LNCAP (cell line): ENCODE measurements around the gene RGS7BP.
A peak's percentile ranks its signal among the peaks of the same experiment; 100 is the strongest.

Experiments used
- CTCF ChIP-seq: fragments of 450-650 bp; IDR thresholded peaks from 2 replicates; pipeline ENCODE4 v1.5.1; 2017; ENCODE audit warnings: mild to moderate bottlenecking

Gene RGS7BP

GRCh38 chr5:64505769-64506566 is at the start of gene RGS7BP:
RGS7BP (plus strand) TSS chr5:64506015; CDS start chr5:64506625, 610 bp downstream.
- TF ChIP-seq CTCF, result peak; percentile 52; the same call in 1 of the 2 replicates

DNA sequence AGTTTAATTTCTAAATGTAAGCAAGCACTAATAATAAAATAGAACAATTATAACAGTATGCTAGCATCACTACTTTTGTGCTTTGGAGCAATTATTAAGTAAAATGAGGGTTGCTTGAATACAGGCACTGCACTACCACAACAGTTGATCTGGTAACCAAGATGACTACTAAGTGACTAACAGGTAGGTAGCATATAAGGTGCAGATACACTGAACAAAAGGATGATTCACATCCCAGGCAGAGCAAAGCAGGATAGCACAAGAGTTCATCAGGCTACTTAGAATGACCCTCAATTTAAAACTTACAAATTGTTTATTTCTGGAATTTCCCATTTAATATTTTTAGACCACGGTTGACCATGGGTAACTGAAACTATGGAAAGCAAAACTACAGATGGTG is 48.0 kb upstream of the RGS7BP start:
- TF ChIP-seq CTCF, result no peak

GRCh38 chr5:64458948-64459347 is 46.9 kb upstream of the RGS7BP start:
- TF ChIP-seq CTCF, result no peak

- no peak for TF ChIP-seq CTCF
Measured at GRCh38 chr5:64462391-64462790, 43.4 kb upstream of the RGS7BP start.

- TF ChIP-seq CTCF, result no peak
Measured at GRCh38 chr5:64486163-64486562, 19.7 kb upstream of the RGS7BP start.

DNA sequence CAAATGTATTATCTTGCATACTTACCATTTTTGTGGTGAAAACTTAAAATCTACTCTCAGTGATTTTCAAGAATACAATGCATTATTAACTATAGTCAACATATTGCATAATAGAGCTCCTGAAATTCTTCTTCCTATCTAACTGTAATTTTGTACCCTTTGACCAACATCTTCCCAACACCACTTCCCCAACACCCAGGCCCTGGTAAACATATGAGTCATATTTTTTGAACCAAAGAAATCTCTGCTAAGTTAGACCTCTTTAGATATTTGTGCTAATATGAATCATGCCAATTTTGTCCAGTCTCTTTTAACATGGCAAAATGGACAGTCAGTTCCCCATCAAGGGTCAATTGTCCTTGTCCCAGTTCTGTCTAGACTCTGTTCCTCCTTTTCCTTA is 18.5 kb upstream of the RGS7BP start:
- TF ChIP-seq CTCF, result no peak

- TF ChIP-seq CTCF, result no peak
Measured at GRCh38 chr5:64489857-64490256, 16.0 kb upstream of the RGS7BP start.

DNA sequence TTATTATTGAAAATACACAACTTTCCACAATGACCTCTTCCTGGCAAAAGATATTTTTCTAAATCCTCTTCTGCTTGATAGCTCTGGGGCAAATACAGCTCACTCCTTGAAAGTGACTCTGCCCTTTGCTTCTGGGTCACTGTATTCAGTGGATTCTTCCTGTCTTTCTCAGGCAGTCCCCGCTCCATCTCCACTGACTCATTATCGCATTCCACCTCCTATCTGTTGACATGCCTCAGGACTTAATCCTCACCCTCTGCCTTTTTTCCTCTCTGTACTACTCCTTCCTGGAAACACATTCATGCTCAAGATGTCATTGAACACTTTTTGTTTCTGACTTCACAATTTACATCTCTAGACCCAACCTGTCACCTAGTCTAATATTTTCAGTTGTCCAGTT is 8.4 kb upstream of the RGS7BP start:
- no peak for TF ChIP-seq CTCF
